HepG2 (cell line): ENCODE results near the gene RASSF7. TPM values are rescaled to one million over a fixed set of nuclear protein-coding genes. Genes with fewer than 3 reads are reported as not detected.
A peak's percentile ranks its signal among the peaks of the same experiment; 100 is the strongest.

ENCODE experiments used
- HIVEP1 ChIP-seq: sonication (generic); formaldehyde crosslinking; IDR thresholded peaks from 2 replicates; pipeline ENCODE4 v1.4.0; 2020; ENCODE audit warnings: mild to moderate bottlenecking, missing genetic modification reagents
- PATZ1 ChIP-seq: sonication (generic); formaldehyde crosslinking; IDR thresholded peaks from 2 replicates; pipeline ENCODE4 v1.4.0; 2020; ENCODE audit warnings: missing genetic modification reagents
- PCBP2 ChIP-seq: fragments of 200-400 bp; formaldehyde crosslinking; optimal IDR thresholded peaks from 2 replicates; pipeline ENCODE3; 2018; ENCODE audit warnings: low read length, low read depth; ENCODE audit not compliant: poor library complexity, severe bottlenecking
- RNF219 ChIP-seq: sonication (generic); formaldehyde crosslinking; IDR thresholded peaks from 2 replicates; pipeline ENCODE4 v1.5.0; 2020; ENCODE audit warnings: mild to moderate bottlenecking, missing genetic modification reagents
- SOX13 ChIP-seq, 3 experiments: fragments of 450-650 bp in 1 of 3; sonication (generic) in 1 of 3; formaldehyde crosslinking in 1 of 3; IDR thresholded peaks in 2 of 3; conservative IDR thresholded peaks in 1 of 3; 2 replicates each; pipeline versions ENCODE4 v1.5.0 to v1.6.1; 2016 to 2020; ENCODE audit warnings: antibody characterized with exemption in 1 of 3, mild to moderate bottlenecking in 1 of 3, missing compliant biosample characterization in 1 of 3, missing genetic modification reagents in 1 of 3, moderate library complexity in 1 of 3
- SP1 ChIP-seq, 2 experiments: fragments of 450-650 bp in 1 of 2; sonication (generic) in 1 of 2; formaldehyde crosslinking in 1 of 2; IDR thresholded peaks; 2 replicates each; pipeline versions ENCODE4 v1.4.0 to v1.6.1; 2016 to 2020; ENCODE audit warnings: missing genetic modification reagents in 1 of 2
- SP140L ChIP-seq: sonication (generic); formaldehyde crosslinking; IDR thresholded peaks from 2 replicates; pipeline ENCODE4 v1.4.0; 2020; ENCODE audit warnings: missing genetic modification reagents, borderline replicate concordance
- ZNF224 ChIP-seq: sonication (generic); formaldehyde crosslinking; IDR thresholded peaks from 2 replicates; pipeline ENCODE4 v1.5.0; 2020; ENCODE audit warnings: mild to moderate bottlenecking, missing genetic modification reagents
- ZNF318 ChIP-seq: sonication (generic); formaldehyde crosslinking; IDR thresholded peaks from 2 replicates; pipeline ENCODE4 v1.4.0; 2020; ENCODE audit warnings: mild to moderate bottlenecking, missing genetic modification reagents
- ZNF549 ChIP-seq: sonication (generic); formaldehyde crosslinking; IDR thresholded peaks from 2 replicates; pipeline ENCODE4 v1.5.0; 2020; ENCODE audit warnings: missing genetic modification reagents
- polyA plus RNA-seq, 8 experiments: library from polyadenylated mRNA; depleted of rRNA in 3 of 8; stranded (reverse) in 7 of 8; unstranded in 1 of 8; fragments of >200 nt; fragmentation: Illumina TruSeq in 4 of 8; extraction: Trizol in 4 of 8; gene quantifications; 2 replicates each; pipeline versions ENCODE4 v1.2.1 to v1.2.3, GENCODE V29; 2011 to 2016; ENCODE audit warnings: low read depth in 4 of 8, missing spikeins in 1 of 8, mixed read lengths in 1 of 8; ENCODE audit not compliant: insufficient read depth in 1 of 8
- total RNA-seq, 5 experiments: library from RNA; depleted of rRNA; stranded (reverse); fragments of >200 nt; fragmentation: Illumina TruSeq; extraction: Trizol; gene quantifications; 2 replicates each; pipeline ENCODE4 v1.2.3, GENCODE V29; 2016; ENCODE audit warnings: low read depth in 1 of 5

The RASSF7 gene
- total and polyA plus RNA-seq, 2 of the 13 experiments (the other 11 are each of a cell fraction or from before 2014, with no cell fraction given) = 20.2 to 28.6 TPM

GRCh38 chr11:536841-537621 lies 23.7 kb upstream of the RASSF7 start, which contains the start of gene LRRC56 (continued):
- TF ChIP-seq PATZ1 (CRISPR knock-in tag) = peak; percentile 54
- no peak; the same call in 1 of the 2 replicates for TF ChIP-seq HIVEP1 (CRISPR knock-in tag)
- no peak for TF ChIP-seq ZNF224
- no peak for TF ChIP-seq PCBP2
- TF ChIP-seq SOX13 (IDR thresholded peaks at IDR 0.05) = no peak
- no peak for TF ChIP-seq SOX13 (CRISPR knock-in tag; conservative IDR thresholded peaks at IDR 0.05 in 1 of 2, IDR thresholded peaks at IDR 0.05 in 1 of 2)
- TF ChIP-seq ZNF549 = no peak
- no peak for TF ChIP-seq ZNF318 (CRISPR knock-in tag)
- no peak for TF ChIP-seq SP140L (CRISPR knock-in tag)
- no peak for TF ChIP-seq RNF219 (CRISPR knock-in tag)
- no peak for TF ChIP-seq SP1 (IDR thresholded peaks at IDR 0.05)
- peak; percentile 70 for TF ChIP-seq SP1 (CRISPR knock-in tag; IDR thresholded peaks at IDR 0.05)
